T-helper 1 cell treated with Interleukin-12 subunit alpha and Interleukin-12 subunit beta and Interleukin-4 antibody, amounts not matched to agents 30 ng/mL and 1 ng/mL, for 36 hours (primary cell): ENCODE results near the gene DIP2C. TPM values are rescaled to one million over a fixed set of nuclear protein-coding genes. Genes with fewer than 3 reads are reported as not detected.
"Not testable (repeated sequence)": the region's sequence is repeated elsewhere in the genome, so short reads cannot be mapped to it uniquely, and the experiment has no call there.

Experiments used
- intact Hi-C: fragments of 100-400 bp; cut with micrococcal nuclease; formaldehyde crosslinking; loops from one replicate; pipeline ENCODE4 v1.15.1; 2024
- total RNA-seq: library from RNA; stranded (reverse); gene quantifications from 2 replicates; pipeline ENCODE4 v1.2.3, GENCODE V29; 2022

DIP2C gene
- total RNA-seq, 1 donor from 2014 or later, result 2.8 TPM

GRCh38 chr10:659688-660141 lies 29.8 kb downstream of the DIP2C start:
- intact Hi-C loops, result no loop called here

- intact Hi-C loops, result not testable (repeated sequence)
Observed at GRCh38 chr10:657816-658350, 31.6 kb downstream of the DIP2C start.

- intact Hi-C loops, result no loop called here
Observed at GRCh38 chr10:656883-657282, 32.6 kb downstream of the DIP2C start.

GRCh38 chr10:655184-655583 lies 34.3 kb downstream of the DIP2C start:
- intact Hi-C loops, result no loop called here

GRCh38 chr10:654647-654996 lies 34.8 kb downstream of the DIP2C start:
- intact Hi-C loops, result no loop called here

GRCh38 chr10:653991-654646 lies 35.3 kb downstream of the DIP2C start:
- intact Hi-C loops, result no loop called here

GRCh38 chr10:652832-653459 lies 36.5 kb downstream of the DIP2C start:
- intact Hi-C loops, result not testable (repeated sequence)

GRCh38 chr10:652233-652632 lies 37.2 kb downstream of the DIP2C start:
- intact Hi-C loops, result no loop called here

GRCh38 chr10:651692-652091 lies 37.8 kb downstream of the DIP2C start:
- intact Hi-C loops, result no loop called here

- intact Hi-C loops, result no loop called here
Observed at GRCh38 chr10:650886-651615, 38.4 kb downstream of the DIP2C start.

GRCh38 chr10:650441-650851 lies 39.0 kb downstream of the DIP2C start:
- intact Hi-C loops, result no loop called here

GRCh38 chr10:649798-650440 lies 39.5 kb downstream of the DIP2C start:
- intact Hi-C loops, result no loop called here

GRCh38 chr10:649445-649797 lies 40.0 kb downstream of the DIP2C start:
- intact Hi-C loops, result no loop called here

- intact Hi-C loops, result not testable (repeated sequence)
Observed at GRCh38 chr10:647019-647418, 42.4 kb downstream of the DIP2C start.

- intact Hi-C loops, result no loop called here
Observed at GRCh38 chr10:646118-646524, 43.3 kb downstream of the DIP2C start.

- intact Hi-C loops, result no loop called here
Observed at GRCh38 chr10:644943-645334, 44.5 kb downstream of the DIP2C start.

- intact Hi-C loops, result no loop called here
Observed at GRCh38 chr10:644076-644942, 45.2 kb downstream of the DIP2C start.

GRCh38 chr10:642186-642890 lies 47.1 kb downstream of the DIP2C start:
- intact Hi-C loops, result no loop called here

GRCh38 chr10:641149-642010 lies 48.1 kb downstream of the DIP2C start:
- intact Hi-C loops, result no loop called here
